ENCODE results near the gene HELZ2.
"Not testable (repeated sequence)": the region's sequence is repeated elsewhere in the genome, so short reads cannot be mapped to it uniquely, and the experiment has no call there.

Gene HELZ2

DNA sequence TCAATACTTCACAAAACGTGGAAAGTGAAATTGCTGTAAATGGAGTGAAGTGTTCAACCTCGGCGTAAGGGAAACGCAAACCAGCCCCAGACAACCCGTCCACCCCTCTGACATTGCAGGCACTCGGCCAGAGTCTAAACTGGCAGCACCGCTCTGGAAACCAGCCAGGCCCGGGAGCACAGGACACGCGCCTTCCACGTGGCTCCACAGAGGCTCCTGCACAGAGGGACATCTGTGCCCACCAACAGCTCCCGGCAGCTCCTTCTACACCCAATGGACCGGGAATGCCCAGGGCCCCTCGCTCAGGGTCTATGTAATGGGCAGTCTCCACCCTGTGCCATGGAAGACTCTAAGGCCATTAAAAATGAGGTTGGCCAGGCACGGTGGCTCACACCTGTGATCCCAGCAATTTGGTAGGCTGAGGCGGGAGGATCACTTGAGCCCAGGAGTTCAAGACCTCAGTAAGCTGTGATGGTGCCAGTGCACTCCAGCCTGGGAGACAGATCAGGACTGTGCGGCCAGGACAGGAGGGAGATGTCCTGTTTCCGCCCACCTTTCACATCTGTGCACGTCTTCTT lies 3.4 kb upstream of the HELZ2 start:
- DNase-seq: no peak

- no peak for DNase-seq
Observed at GRCh38 chr20:63576311-63576710, 2.3 kb upstream of the HELZ2 start.

DNA sequence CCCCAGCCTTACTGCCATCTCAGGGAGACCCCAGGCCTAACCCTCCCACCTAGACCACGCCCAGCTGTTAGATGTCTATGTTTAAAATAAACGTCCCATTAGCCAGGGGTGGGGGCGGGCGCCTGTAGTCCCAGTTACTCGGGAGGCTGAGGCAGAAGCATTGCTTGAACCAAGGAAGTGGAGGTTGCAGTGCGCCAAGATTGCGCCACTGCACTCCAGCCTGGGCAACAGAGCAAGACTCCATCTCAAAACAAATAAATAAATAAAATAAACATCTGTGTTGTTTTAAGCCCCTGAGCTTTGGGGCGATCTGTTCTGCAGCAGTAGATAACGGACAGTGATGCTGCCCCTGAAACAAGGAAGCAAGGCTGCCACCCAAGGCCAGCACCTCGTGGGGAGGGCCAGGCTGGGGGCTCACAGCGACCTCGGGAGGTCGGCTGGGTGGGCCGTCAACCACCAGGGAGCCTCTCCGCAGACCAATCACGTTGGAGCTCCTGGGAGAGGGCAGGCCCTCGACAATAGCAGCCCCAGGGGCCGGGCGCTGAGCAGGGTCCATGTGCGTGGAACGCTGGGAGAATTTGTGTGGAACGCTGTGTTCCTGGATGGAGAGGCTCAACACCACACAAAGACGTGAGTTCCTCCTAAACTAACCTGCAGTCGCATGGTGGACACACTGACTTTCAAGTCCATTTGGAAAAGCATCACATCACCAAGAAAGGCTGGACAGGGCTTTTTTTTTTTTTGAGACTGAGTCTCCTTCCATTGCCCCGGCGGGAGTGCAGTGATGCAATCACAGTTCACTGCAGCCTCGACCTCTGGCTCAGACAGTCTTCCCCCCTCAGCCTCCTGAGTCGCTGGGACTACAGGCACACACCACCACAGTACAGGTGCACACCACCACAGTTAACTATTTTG lies 1.0 kb upstream of the HELZ2 start:
- DNase-seq: no peak

- DNase-seq: no peak
Observed at GRCh38 chr20:63573647-63574131, 350 bp downstream of the HELZ2 start.

DNA sequence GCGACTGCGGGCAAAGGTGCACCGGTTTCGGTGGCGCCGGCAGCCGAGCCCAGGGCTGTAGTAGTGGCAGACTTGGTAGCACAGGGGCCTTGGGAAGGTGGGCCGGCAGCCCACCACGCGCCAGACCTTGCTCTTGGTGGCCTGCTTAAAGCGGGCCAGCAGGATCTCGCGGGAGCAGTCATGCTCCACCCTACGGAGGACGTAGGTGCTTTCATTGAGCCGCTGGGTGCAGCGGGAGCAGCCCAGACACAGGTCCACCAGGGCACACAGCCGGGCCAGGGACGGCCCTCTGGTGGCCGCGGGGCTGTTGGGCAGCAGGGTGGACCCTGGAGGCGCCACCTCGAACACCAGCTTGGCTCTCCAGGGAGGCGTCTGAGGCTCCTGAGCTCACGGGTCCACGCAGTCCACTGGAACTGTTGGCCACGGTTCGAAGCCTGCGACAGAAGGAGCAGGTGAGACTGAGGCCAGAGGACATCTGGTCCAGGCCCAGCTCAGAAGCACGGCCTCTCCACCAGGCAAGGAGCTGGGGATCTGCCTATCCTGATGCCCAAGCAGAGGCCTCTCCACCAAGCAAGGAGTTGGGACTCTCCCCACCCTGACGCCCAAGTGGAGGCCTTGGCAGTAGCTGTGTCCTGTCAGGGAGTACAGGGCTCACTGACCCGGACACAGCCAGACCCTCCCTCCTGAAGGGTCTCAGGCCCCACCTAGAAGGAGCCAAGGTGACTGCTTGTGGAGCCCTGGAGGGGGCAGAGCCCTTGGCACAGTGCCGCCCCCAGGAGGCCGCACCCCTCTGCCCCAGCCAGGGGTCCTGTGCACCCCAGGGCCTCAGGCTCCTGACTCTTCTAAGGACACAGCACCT lies 1.0 kb downstream of the HELZ2 start:
- no peak for DNase-seq

GRCh38 chr20:63572071-63572787 lies 1.8 kb downstream of the HELZ2 start:
- DNase-seq: no peak

DNA sequence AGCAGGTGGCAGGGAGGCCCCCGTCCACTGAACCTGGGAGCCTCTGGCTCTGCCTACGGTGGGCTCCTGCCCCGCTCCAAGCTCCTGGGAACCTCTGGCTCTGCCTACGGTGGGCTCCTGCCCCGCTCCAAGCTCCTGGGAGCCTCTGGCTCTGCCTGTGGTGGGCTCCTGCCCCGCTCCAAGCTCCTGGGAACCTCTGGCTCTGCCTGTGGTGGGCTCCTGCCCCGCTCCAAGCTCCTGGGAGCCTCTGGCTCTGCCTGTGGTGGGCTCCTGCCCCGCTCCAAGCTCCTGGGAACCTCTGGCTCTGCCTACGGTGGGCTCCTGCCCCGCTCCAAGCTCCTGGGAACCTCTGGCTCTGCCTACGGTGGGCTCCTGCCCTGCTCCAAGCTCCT lies 3.0 kb downstream of the HELZ2 start:
- not testable (repeated sequence) for DNase-seq

- no peak for DNase-seq
Observed at GRCh38 chr20:63570281-63571086, 3.6 kb downstream of the HELZ2 start.

- no peak for DNase-seq
Observed at GRCh38 chr20:63568986-63569949, 4.8 kb downstream of the HELZ2 start.

DNA sequence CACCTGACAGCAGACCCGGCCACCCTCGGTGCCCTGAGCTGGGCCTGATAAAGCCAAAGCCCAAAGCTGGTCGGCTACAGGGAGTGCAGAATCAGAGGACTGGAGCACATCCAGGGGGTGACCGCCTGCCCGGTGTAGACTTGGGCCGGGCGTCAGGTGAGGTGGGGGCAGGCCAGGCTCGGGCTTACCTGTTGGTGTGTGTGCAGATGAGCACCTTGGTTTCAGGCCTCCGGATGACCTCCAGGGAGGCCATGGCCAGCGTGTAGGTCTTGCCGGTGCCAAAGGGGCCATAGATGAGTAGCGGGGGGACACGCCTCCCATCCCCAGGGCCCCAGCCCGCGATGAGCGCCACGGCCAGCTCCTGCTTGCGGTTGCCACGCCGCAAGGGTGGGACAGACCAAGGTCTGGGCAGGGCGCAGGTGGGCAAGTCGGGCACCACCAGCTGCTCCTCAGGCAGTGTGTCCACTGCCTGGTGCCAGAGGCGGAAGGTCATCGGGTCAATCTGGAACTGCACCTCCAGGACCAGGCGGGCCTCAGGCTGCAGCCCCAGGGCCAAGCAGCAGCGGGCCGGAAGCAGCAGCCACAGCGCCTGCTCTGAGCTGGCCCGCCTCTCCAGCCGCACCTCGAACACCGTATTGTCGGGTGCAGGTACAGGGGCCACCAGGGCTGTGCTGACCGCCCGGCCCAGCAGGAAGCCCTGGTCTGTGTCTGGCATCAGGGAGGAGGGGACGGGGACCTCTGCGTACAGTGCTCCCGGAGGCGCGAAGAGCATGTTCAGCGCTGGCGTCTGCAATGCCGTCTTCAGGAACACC lies 5.7 kb downstream of the HELZ2 start:
- DNase-seq: no peak

DNA sequence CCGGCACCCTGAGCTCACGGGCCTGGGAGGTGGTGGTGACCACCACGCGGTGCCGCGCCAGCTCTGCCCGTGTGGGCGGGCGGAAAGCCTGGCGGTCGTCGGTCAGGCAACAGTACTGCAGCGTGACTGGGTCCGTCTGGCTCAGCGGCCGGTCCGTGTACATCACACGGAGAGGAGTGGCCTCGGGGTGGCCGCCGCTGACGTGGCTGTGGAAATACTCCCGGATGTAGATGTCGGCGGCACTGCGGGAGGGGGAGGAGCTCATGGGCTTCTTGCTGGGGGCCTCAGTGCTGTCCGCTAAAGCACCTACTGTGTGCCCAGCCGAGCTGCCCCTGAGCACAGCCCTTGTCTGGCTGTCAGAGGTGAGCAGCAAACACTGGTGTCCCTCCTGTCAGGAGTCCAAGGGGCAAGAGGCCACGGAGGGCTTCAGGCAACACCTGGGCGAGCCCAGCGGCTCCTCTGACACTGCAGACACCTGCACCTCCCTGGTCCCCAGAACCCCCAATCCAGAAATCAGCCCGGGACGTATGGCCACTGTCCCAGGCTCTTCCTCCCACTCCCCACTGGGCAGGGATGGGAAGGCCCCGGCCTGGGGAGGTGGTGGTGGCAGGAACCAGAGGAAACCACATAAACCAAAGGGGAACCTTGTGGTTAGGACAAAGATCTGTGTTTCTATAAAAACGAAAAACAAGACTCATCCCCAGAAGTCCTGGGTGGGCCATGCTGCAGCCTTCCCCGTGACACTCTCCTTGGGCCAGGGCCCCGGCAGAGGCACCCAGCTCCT lies 6.5 kb downstream of the HELZ2 start:
- DNase-seq: no peak

GRCh38 chr20:63567136-63567385 lies 7.0 kb downstream of the HELZ2 start:
- DNase-seq: no peak

GRCh38 chr20:63566395-63567135 lies 7.5 kb downstream of the HELZ2 start:
- no peak for DNase-seq

- DNase-seq: no peak
Observed at GRCh38 chr20:63565699-63566335, 8.2 kb downstream of the HELZ2 start.

- DNase-seq: no peak
Observed at GRCh38 chr20:63565021-63565698, 8.9 kb downstream of the HELZ2 start.

DNA sequence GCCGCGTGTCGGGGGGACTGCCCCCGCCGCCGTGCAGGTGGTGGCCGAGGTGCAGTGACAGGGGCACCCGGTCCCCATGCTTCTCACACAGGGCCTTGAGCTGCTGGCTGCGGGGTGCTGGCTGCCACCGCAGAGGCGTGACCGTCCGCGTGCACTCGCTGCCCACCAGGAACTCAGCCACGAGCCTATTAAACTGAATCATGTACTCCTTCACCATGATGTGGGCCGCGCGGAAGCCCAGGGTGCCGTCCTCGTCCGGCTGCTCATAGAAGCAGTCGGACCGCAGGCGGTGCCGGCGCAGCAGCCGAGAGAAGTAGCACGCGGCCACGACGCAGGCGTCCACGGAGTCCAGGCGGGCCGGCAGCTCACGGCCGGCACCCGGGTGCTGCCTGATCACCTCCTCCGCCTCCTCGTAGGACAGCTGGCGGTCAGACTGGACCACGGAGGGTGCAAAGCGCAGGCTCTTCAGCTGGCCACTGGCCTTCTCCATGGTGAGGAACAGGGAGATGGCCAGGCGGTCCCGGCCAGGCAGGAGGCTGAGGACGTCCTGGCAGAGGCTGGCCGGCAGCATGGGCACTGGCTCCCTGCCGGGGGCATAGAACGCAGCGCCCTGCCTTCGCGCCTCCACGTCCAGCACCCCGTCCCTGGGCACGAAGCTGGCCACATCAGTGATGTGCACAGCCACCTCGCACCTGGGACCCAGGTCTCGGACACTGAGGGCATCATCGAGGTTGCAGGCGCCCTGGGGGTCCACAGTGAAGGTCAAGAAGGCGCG lies 9.8 kb downstream of the HELZ2 start:
- DNase-seq: no peak

Measured in effector CD4-positive, alpha-beta T cell (primary cell).